MM.1S (cell line): ENCODE measurements around the gene PTPRH.

ENCODE experiments used
- CTCF ChIP-seq: fragments of 300-600 bp; sonication (generic); IDR thresholded peaks from 2 replicates; pipeline ENCODE4 v1.5.1; 2016; ENCODE audit warnings: antibody characterized with exemption, low read length, mixed read lengths
- EZH2 ChIP-seq: fragments of 300-600 bp; sonication (generic); optimal IDR thresholded peaks from 2 replicates; pipeline ENCODE3; 2017; ENCODE audit warnings: low read depth, mild to moderate bottlenecking, antibody characterized with exemption, low read length, mixed read lengths

GRCh38 chr19:55242517-55242916 lies 33.2 kb upstream of the PTPRH start:
- no peak for TF ChIP-seq CTCF
- no peak for TF ChIP-seq EZH2
